HG03064 (cell line): ENCODE measurements around the gene GREB1L.

ENCODE experiments used
- ATAC-seq: cut with Tn5 transposase; IDR thresholded peaks from one replicate; pipeline ENCODE4 v1.9.1; 2021; ENCODE audit warnings: low read depth; ENCODE audit not compliant: unreplicated experiment

GREB1L gene

GRCh38 chr18:21443776-21444464, 201.9 kb downstream of the GREB1L start:
- no peak for ATAC-seq

GRCh38 chr18:21444465-21445212, 202.6 kb downstream of the GREB1L start:
- no peak for ATAC-seq

GRCh38 chr18:21448299-21448698, 206.3 kb downstream of the GREB1L start:
- no peak for ATAC-seq

GRCh38 chr18:21449367-21450290, 207.6 kb downstream of the GREB1L start:
- no peak for ATAC-seq

GRCh38 chr18:21450503-21450902, 208.5 kb downstream of the GREB1L start:
- no peak for ATAC-seq

- ATAC-seq, result no peak
Measured at GRCh38 chr18:21450913-21451312, 208.9 kb downstream of the GREB1L start.

- no peak for ATAC-seq
Measured at GRCh38 chr18:21451851-21452250, 209.8 kb downstream of the GREB1L start.

- ATAC-seq, result no peak
Measured at GRCh38 chr18:21452276-21452780, 210.3 kb downstream of the GREB1L start.

GRCh38 chr18:21452796-21453510, 210.9 kb downstream of the GREB1L start:
- ATAC-seq, result no peak

- no peak for ATAC-seq
Measured at GRCh38 chr18:21453511-21453901, 211.5 kb downstream of the GREB1L start.

- no peak for ATAC-seq
Measured at GRCh38 chr18:21454725-21455124, 212.7 kb downstream of the GREB1L start.

GRCh38 chr18:21456428-21457178, 214.6 kb downstream of the GREB1L start:
- no peak for ATAC-seq

- ATAC-seq, result no peak
Measured at GRCh38 chr18:21457179-21457535, 215.1 kb downstream of the GREB1L start.

GRCh38 chr18:21458310-21458709, 216.3 kb downstream of the GREB1L start:
- ATAC-seq, result no peak

- ATAC-seq, result no peak
Measured at GRCh38 chr18:21458788-21459187, 216.8 kb downstream of the GREB1L start.

GRCh38 chr18:21459706-21460286, 217.8 kb downstream of the GREB1L start:
- ATAC-seq, result no peak

GRCh38 chr18:21461460-21461859, 219.4 kb downstream of the GREB1L start:
- ATAC-seq, result no peak

- no peak for ATAC-seq
Measured at GRCh38 chr18:21463718-21464117, 221.7 kb downstream of the GREB1L start.

- no peak for ATAC-seq
Measured at GRCh38 chr18:21468514-21469164, 226.6 kb downstream of the GREB1L start.
